OCI-LY7 (cell line): Measurements from ENCODE around the gene C9orf152.

Source experiments
- EZH2phosphoT487 ChIP-seq: fragments of 200-600 bp; sonication (generic); IDR thresholded peaks from 2 replicates; pipeline ENCODE4 v1.6.1; 2018; ENCODE audit warnings: low read depth, borderline replicate concordance, mild to moderate bottlenecking, mixed run types, antibody characterized with exemption, low read length, moderate library complexity, mixed read lengths
- TF ChIP-seq, protein P1 (sequence below): fragments of 200-600 bp; sonication (generic); conservative IDR thresholded peaks from 2 replicates; pipeline ENCODE4 v1.5.1; 2014; ENCODE audit warnings: mild to moderate bottlenecking, antibody characterized with exemption, low read length, moderate library complexity, mixed read lengths

DNA sequence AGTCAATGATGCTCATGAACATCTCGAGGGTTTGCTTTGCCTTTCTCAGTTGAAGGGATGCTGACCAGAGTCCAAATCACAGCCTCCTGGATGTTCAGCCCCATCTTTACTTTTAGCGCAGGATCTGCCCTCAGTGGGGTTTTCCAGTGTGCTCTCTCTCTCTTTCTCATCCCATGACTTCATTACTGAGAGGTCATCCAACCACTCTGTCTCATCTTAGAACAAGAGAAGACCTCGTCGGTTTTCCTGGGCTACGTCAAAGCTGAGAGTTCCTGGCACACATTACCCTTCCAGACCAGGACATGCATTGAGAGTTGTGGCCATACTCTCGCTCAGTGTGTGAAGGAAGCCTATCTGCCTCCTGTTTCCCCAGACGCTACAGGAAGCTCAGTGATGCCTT lies 47.3 kb downstream of the C9orf152 start:
- TF ChIP-seq, protein P1, sequence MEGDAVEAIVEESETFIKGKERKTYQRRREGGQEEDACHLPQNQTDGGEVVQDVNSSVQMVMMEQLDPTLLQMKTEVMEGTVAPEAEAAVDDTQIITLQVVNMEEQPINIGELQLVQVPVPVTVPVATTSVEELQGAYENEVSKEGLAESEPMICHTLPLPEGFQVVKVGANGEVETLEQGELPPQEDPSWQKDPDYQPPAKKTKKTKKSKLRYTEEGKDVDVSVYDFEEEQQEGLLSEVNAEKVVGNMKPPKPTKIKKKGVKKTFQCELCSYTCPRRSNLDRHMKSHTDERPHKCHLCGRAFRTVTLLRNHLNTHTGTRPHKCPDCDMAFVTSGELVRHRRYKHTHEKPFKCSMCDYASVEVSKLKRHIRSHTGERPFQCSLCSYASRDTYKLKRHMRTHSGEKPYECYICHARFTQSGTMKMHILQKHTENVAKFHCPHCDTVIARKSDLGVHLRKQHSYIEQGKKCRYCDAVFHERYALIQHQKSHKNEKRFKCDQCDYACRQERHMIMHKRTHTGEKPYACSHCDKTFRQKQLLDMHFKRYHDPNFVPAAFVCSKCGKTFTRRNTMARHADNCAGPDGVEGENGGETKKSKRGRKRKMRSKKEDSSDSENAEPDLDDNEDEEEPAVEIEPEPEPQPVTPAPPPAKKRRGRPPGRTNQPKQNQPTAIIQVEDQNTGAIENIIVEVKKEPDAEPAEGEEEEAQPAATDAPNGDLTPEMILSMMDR = no peak
- TF ChIP-seq EZH2phosphoT487 = no peak
